OCI-LY3 (cell line): ENCODE results near the gene SLC66A2.

ENCODE experiments used
- CTCF ChIP-seq: fragments of 200-600, 300-600 bp; sonication (generic); IDR thresholded peaks from 2 replicates; pipeline ENCODE4 v1.5.1; 2014; ENCODE audit warnings: antibody characterized with exemption, low read length, low read depth
- EZH2phosphoT487 ChIP-seq: fragments of 200-600 bp; shearing (Covaris generic); IDR thresholded peaks from 2 replicates; pipeline ENCODE4 v1.6.1; 2018; ENCODE audit warnings: antibody characterized with exemption, mixed run types, low read depth

DNA sequence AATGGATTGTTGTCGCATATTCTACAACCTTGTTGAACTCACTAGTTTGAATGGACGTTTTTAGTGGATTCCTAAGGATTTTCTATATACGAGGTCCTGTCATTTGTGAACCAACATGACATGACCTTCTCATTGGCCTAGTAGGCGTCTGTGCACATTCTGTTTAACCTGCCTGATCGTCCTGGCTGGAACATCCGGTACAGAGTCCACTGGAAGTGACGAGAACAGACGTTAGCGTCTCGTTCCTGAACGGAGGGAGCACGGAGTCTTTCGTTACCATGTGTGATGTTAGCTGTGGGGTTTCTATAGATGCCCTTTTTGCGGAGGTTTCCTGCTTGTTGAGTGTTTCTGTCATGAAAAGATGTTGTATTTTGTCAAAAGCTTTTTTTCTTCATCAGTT is 61.9 kb downstream of the SLC66A2 start:
- TF ChIP-seq CTCF (no peak), EZH2phosphoT487 (no peak)
